ENCODE results near the gene PSAPL1. TPM values are rescaled to one million over a fixed set of nuclear protein-coding genes. Genes with fewer than 3 reads are reported as not detected.

The PSAPL1 gene
- total RNA-seq, 1 donor from 2014 or later = not detected

DNA sequence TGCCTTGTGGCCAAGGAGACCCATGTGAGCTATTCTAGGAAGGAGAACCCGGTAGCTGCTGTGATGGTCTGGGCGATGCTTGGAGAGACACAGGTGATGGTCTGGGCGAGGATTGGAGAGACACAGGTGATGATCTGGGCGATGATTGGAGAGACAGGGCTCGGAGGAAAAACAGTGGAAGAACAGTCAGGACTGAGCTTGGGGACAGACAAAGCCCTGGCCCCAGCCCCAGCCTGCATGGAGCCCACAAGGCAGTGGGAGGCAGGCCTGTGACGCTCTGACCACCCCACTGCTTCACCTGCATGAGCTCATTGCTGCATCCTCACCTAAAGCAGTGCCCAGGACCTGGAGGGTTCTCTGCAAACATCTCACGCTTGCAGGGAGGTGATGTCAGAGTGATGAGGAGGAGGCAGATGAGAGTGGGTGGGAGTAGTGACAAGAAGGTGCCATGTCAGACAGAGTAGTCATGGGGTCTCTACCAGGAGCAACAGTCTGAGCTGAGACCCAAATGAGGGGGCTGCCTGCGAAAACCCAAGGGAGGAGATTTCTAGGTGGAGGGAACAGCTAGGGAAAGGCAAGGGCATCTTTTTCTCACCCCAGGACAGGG, 35.9 kb upstream of the PSAPL1 start:
- H3K27ac Mint-ChIP-seq (ENCODE audit: unreplicated experiment) = no peak overlapping the region
- H3K9me3 Mint-ChIP-seq (ENCODE audit: low read depth) = no peaks in the 10 kb centered on the region
- peaks cover 44% of the 10 kb centered on the region for H3K27me3 Mint-ChIP-seq (ENCODE audit: low read depth)
- no peak for DNase-seq (ENCODE audit: low spot score)
- no peak overlapping the region for H3K4me3 Mint-ChIP-seq (ENCODE audit: unreplicated experiment)
- H3K36me3 Mint-ChIP-seq (ENCODE audit: low read depth) = peaks cover under 1% of the 10 kb centered on the region
- TF ChIP-seq, protein P1, sequence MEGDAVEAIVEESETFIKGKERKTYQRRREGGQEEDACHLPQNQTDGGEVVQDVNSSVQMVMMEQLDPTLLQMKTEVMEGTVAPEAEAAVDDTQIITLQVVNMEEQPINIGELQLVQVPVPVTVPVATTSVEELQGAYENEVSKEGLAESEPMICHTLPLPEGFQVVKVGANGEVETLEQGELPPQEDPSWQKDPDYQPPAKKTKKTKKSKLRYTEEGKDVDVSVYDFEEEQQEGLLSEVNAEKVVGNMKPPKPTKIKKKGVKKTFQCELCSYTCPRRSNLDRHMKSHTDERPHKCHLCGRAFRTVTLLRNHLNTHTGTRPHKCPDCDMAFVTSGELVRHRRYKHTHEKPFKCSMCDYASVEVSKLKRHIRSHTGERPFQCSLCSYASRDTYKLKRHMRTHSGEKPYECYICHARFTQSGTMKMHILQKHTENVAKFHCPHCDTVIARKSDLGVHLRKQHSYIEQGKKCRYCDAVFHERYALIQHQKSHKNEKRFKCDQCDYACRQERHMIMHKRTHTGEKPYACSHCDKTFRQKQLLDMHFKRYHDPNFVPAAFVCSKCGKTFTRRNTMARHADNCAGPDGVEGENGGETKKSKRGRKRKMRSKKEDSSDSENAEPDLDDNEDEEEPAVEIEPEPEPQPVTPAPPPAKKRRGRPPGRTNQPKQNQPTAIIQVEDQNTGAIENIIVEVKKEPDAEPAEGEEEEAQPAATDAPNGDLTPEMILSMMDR (IDR thresholded peaks at IDR 0.05) = no peak
- no peaks in the 10 kb centered on the region for H3K4me1 Mint-ChIP-seq (ENCODE audit: low read depth)

DNA sequence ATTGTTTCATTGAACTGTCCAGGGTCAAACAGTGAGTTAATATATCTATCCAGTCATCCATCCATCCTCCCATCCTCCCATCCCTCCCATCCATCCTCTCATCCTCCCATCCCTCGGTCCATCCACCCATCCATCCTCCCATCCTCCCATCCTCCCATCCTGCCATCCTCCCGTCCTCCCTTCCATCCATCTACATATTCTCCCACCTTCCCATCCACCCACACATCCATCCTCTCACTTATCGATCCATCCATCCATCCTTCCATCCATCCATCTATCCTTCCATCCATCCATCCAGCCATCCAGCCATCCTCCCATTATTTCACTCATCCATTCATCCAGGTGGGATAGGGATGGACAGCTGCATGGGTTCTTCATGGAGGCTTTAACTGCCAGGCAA, 35.4 kb upstream of the PSAPL1 start:
- Mint-ChIP-seq H3K9me3 (ENCODE audit: low read depth) (no peaks in the 10 kb centered on the region), H3K27ac (ENCODE audit: unreplicated experiment) (no peak overlapping the region), H3K4me3 (ENCODE audit: unreplicated experiment) (no peak overlapping the region), H3K36me3 (ENCODE audit: low read depth) (peaks cover 1% of the 10 kb centered on the region), H3K4me1 (ENCODE audit: low read depth) (no peaks in the 10 kb centered on the region), H3K27me3 (ENCODE audit: low read depth) (peaks cover 44% of the 10 kb centered on the region)
- no peak for DNase-seq (ENCODE audit: low spot score)
- TF ChIP-seq, protein P1 (IDR thresholded peaks at IDR 0.05) = no peak

GRCh38 chr4:7469023-7469422, 34.3 kb upstream of the PSAPL1 start:
- Mint-ChIP-seq H3K36me3 (ENCODE audit: low read depth) (peaks cover 1% of the 10 kb centered on the region), H3K4me3 (ENCODE audit: unreplicated experiment) (no peak overlapping the region), H3K9me3 (ENCODE audit: low read depth) (no peaks in the 10 kb centered on the region), H3K27ac (ENCODE audit: unreplicated experiment) (no peak overlapping the region), H3K27me3 (ENCODE audit: low read depth) (peaks cover 46% of the 10 kb centered on the region), H3K4me1 (ENCODE audit: low read depth) (no peaks in the 10 kb centered on the region)
- no peak for DNase-seq (ENCODE audit: low spot score)
- TF ChIP-seq, protein P1 (IDR thresholded peaks at IDR 0.05) = no peak

GRCh38 chr4:7467471-7467870, 32.7 kb upstream of the PSAPL1 start:
- Mint-ChIP-seq H3K4me1 (ENCODE audit: low read depth) (no peaks in the 10 kb centered on the region), H3K27me3 (ENCODE audit: low read depth) (peaks cover 40% of the 10 kb centered on the region), H3K36me3 (ENCODE audit: low read depth) (peaks cover 1% of the 10 kb centered on the region), H3K4me3 (ENCODE audit: unreplicated experiment) (no peak overlapping the region), H3K9me3 (ENCODE audit: low read depth) (no peaks in the 10 kb centered on the region), H3K27ac (ENCODE audit: unreplicated experiment) (no peak overlapping the region)
- DNase-seq (ENCODE audit: low spot score) = no peak
- TF ChIP-seq, protein P1 (IDR thresholded peaks at IDR 0.05) = no peak

GRCh38 chr4:7466904-7467303, 32.2 kb upstream of the PSAPL1 start:
- peaks cover 1% of the 10 kb centered on the region for H3K36me3 Mint-ChIP-seq (ENCODE audit: low read depth)
- H3K9me3 Mint-ChIP-seq (ENCODE audit: low read depth) = no peaks in the 10 kb centered on the region
- H3K27me3 Mint-ChIP-seq (ENCODE audit: low read depth) = peaks cover 36% of the 10 kb centered on the region
- no peak overlapping the region for H3K27ac Mint-ChIP-seq (ENCODE audit: unreplicated experiment)
- no peak overlapping the region for H3K4me3 Mint-ChIP-seq (ENCODE audit: unreplicated experiment)
- H3K4me1 Mint-ChIP-seq (ENCODE audit: low read depth) = no peaks in the 10 kb centered on the region
- TF ChIP-seq, protein P1 (IDR thresholded peaks at IDR 0.05) = no peak
- DNase-seq (ENCODE audit: low spot score) = no peak
